Stimulated activated CD4-positive, alpha-beta T cell treated with anti-CD3 and anti-CD28 coated beads, Interleukin-15, amount 100 ng/mL, for 1 hour (primary cell): Measurements from ENCODE around the gene VKORC1.
"Not testable (repeated sequence)": the region's sequence is repeated elsewhere in the genome, so short reads cannot be mapped to it uniquely, and the experiment has no call there.

Experiments used
- DNase-seq, 2 donors: peaks; one replicate each; pipeline ENCODE4 v3.0.0-alpha.2; 2020; ENCODE audit warnings: low read depth in 1 of 2, low spot score in 1 of 2

Gene VKORC1

DNA sequence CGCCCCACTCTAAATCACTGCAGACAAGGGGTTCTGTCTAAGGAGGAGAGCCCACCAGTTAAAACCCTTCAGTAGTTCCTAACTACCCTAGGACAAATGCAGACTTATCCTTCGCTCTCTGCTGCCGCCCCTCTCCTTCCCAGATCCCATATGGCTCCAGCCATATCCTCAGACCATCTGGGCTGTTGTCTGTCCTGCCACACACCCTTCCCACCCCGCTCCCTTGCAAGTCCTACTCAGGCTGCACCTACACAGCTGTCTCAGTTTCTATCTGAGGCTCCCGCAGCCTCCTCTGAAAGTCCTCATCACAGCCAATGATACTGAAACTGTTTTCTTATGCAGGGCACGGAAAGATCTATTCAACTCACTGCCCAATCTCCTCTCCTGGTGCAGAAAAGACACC lies 12.9 kb upstream of the VKORC1 start:
- DNase-seq, result no peak

DNA sequence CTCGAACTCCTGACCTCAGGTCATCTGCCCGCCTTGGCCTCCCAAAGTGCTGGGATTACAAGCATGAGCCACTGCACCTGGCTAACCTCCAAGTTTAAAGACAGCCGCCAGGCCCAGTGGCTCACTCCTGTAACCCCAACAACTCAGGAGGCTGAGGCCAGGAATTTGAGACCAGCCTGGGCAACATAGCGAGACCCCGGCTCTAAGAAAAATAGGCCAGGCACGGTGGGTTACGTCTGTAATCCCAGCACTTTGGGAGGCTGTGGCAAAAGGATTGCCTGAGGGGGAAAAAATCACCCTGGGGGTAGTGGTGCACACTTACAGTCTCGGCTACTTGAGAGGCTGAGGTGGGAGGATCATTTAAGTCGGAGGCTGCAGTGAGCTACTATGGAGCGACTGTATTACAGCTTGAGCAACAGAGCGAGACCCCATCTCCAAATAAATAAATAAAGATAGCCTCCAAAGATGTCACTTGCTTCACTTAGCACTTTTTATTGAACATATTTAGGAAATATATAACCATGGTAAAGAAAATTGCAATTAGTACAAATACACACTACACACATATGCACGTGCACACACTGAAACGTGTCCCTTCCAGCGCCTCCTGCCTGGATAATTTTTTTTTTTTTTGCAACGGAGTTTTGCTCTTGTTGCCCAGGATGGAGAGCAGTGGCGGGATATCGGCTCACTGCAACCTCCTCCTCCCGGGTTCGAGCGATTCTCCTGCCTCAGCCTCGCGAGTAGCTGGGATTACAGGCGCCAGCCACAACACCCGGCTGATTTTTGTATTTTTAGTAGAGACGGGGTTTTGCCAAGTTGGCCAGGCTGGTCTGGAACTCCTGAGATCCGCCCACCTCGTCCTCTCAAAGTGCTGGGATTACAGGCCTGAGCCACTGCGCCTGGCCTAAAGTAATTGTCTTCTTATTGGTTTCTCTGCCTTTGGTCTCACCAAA lies 12.2 kb upstream of the VKORC1 start:
- DNase-seq, result no peak

DNA sequence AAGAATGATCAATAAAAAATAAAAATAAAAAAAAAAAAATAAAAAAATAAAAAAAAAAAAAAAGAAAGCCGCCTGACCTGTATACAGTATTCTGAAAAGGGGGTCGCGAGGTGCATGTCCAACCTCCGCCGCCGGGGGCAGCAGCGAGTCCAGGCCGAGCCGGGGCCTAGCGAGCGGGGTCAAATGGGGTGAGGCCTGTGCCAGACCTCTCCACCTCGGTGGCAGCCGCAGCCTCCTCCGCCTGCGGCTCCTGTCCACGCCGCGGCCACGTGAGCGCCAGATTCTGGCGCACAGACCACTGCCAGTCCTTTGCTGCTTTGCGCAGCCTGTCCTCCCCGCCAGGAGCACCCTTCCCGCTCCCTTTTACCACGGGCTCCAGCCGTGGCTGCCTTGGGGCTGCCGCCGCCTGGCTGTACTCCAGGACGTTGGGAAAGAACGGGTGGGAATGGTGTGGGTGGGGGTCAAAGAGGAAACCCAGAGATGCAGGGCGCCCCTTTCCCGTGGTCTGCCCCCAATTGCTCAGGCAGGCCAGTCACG lies 11.1 kb upstream of the VKORC1 start:
- peak; percentile 55 to 69 for DNase-seq

DNA sequence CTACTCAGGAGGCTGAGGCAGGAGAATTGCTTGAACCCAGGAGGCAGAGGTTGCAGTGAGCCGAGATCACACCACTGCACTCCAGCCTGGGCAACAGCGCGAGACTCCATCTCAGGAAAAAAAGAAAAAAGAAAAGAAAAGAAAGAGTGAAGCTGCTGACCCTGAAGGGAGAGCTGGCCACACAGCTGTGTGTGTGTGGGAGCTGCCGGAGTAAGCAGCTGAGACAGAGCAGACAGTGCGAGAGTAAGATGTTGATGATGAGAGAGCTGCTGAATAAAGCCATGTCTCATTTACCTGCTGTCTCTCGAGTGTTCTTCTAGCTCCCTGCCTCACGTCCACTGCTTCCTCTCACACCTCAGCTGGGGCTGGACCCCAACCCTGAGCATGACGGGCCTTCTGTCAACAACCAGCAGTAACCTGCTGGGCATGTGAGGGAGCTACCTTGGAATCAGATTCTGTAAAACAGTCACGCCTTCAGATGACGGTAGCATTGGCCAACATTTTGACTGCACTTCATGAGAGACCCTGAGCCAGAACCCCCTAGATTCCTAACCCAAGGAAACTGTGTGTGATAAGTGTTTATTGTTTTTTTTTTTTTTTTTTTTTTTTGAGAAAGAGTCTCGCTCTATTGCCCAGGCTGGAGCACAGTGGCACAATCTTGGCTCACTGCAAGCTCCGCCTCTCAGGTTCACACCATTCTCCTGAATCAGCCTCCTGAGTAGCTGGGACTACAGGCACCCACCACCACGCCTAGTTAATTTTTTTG lies 6.5 kb upstream of the VKORC1 start:
- not testable (repeated sequence) for DNase-seq

DNA sequence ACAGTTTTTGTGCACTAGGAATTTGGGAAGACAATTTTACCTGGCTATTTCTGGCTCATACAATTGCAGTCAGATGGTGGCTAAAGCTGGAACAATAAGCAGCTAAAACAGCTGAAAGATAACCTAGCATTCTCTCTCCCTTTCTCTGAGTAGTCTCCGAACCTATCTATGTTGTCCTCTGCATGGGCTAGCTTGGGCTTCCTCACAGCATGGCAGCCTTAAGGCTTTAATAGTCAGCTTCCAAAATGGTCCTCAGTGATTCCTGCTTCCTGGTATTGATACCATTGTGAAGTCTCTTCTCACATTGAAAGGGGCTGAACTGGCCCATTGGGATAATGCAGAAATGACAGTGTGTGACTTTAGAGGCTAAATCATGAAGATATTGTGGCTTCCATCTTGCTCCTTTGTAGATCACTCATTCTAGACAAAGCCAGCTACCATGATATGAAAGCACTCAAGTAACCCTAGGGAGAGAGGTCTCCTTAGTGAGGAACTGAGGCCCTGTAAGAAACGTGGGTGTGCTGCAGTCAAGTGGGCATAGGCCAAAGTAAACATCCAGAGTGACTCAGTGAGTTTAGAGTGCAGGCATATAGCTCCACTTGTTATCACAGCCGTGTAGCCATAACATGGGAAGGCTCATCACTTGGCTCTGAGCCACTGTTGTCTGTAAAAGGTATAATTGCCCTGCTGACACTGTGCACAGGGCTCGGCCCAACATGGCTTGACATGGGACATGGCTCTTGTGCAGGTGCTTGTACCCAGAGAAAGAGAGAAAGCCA lies 5.5 kb upstream of the VKORC1 start:
- DNase-seq, result no peak

DNA sequence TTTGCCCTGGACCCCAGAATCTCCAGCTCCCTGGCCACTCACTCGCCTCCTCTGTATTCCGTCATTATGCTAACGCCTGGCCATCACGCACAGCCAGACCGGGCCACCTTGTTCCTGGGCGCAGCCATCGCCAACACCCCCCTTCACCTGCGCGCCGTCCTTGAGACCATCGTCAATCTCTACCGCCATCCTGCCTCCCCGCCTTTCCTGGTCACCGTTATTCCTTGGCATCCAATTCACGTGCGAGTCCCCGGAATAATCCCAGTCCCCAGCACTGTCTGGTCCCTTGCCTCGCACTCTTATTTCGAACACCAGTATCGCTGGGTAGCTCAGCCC lies 541 bp downstream of the VKORC1 start:
- no peak for DNase-seq

DNA sequence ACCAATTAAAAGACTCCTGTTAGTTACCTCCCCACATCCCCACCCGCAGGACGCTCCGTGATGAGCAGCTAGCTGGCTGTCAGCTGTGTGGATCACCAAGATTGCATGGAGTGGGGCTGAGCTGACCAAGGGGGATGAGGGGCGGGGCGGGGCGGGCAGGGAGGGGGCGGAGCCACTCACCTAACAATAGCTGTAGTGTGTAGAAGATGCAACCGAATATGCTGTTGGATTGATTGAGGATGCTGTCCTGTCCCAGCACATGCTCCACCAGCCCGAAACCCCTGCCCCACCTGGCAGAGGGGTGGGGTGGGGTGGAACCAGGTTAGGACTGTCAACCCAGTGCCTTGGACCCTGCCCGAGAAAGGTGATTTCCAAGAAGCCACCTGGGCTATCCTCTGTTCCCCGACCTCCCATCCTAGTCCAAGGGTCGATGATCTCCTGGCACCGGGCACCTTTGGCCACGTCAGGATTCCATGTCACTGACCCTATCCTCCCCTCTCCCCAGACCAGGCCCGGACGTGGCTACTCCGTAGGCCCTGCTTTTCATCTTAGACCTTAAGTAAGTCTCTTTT lies 1.4 kb downstream of the VKORC1 start:
- no peak for DNase-seq

DNA sequence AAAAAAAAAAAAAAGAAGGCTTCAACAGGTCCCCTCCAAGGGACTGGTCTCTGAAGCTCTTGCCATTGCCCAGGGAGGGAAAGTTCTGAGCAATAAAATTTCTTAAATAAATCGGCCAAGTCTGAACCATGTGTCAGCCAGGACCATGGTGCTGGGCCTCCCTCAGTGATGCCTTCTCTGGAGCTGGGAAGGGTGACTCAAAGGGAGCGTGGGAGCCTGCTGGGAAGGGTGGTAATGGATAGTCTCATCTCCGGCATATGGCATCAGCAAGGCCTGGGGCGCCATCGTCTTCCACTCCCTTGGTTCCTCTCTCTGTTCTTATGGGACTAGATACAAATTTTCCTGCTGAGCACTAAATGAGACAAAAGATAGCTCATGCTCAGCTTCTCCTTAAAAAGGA lies 2.3 kb downstream of the VKORC1 start:
- no peak for DNase-seq

DNA sequence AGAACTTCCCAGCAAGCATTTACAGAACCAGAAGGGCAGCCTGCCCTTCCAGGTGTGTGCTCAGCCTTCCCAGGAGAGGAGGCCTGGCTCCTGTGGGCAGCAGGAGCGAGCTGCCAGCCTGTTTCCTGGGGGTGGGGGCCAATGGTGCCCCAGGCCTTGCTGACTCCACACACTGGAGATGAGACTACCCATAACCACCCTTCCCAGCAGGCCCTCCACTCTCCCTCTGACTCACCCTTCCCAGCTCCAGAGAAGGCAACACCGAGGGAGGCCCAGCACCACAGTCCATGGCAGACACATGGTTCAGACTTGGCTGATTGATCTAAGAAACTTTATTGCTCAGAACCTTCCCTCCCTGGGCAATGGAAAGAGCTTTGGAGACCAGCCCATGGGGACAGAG lies 4.1 kb downstream of the VKORC1 start:
- no peak for DNase-seq

DNA sequence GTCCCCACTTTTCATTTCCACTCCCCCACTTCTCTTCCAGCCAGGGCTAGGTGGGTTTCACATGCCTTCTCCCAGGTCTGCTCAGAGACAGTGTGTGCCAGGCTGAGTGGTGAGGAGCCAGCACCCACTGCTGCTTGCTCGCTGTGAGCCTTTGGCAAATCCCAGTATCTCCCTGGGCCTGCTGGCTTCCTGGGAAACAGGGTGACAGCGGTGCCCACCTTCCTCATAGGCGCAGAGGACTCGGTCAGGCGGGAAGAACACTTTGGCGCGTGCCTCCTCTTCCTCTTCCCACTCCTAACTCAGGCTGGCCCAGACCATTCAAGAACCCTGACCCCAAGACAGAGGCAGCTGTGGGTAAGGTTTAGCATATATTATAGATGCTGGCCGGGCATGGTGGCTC lies 5.4 kb downstream of the VKORC1 start:
- no peak for DNase-seq

DNA sequence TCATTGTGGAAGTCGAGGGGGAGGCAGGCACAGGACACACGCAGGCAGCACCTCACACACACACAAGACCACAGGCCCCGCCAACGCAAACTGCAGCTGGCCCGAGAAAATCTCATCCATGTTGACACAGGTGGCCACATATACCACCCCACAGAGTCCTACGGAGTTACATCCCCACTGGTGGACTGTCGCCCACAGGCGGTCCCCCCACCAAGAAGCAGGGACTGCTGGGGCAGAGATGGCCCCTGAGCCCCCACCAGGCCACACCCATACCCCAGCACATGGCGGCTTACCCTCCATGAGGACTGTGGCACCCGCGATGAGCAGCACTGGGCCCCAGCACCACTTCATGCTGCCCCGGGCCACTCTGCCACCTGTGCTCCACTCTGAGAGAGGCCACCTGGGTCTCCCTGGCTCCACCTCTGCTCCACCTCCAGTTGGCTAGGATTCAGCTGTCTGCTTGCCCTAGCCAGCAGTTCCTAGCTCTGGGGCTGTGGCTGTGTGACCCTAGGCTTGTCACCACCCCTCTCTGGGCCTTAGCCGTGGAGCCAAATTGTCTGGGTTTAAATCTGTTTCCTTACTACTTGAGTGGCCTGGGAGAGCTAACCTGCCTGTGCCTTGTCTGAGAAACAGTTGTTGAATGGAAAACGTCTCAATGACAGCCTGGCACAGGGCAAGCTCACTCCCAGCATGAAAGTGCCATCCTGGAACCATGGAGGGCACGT lies 6.0 kb downstream of the VKORC1 start, which contains the start of gene PRSS53:
Gene PRSS53 (minus strand): TSS at position 485 of the 725 bp plus-strand sequence. CDS start 134 bp downstream, at position 351.
- DNase-seq, result no peak

DNA sequence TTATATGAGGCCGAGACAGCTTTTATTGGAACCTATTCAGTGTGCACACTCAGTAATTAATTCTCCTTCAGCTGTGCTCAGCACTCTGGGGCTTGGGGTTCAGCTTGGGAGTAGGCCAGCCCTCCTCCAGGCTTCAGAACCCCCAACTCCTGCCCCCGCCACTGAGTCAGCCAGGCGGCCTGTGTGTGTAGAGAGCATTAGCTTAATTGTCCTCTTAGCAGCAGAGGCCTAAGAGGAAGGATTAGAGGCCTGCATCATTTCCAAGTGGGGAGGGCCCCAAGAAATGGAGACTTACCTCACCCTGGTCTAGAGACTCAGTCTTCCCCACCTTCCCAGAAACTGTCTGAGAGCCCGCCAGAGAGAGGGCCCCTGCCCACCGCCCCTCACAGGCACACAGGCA lies 6.6 kb downstream of the VKORC1 start:
- no peak for DNase-seq

DNA sequence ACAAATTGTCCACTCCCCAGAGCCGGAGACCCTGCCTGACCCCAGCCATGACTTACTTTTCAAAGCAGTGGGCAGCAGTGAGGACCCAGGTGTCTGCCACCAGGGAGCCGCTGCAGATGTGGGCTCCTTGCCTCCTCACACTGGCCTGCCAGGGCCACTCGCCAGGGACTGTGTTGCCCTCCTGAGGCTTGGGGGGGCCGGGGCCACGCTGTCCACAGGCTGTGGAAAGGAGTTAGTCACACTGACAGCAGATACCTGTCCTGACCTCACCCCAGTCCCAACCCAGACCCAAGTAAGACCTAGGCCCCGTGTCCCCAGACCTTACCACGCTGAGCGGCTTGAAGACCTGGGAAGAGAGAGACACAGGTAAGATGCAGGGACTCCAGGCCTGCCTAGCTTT lies 7.1 kb downstream of the VKORC1 start:
- no peak for DNase-seq

DNA sequence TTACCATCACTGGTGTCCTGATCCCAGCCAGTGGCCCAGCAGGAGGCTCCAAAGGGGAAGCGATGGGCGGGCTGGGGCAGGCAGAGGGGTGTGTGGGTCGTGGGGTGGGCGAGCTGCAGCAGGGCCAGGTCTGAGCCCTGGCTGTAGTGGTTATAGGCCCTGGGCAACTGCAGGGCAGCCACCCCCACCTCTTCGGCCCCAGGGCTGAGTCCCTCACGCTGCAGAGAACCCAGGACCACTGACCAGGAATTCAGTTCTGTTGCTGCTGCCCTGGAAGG lies 8.0 kb downstream of the VKORC1 start:
- DNase-seq, result no peak

DNA sequence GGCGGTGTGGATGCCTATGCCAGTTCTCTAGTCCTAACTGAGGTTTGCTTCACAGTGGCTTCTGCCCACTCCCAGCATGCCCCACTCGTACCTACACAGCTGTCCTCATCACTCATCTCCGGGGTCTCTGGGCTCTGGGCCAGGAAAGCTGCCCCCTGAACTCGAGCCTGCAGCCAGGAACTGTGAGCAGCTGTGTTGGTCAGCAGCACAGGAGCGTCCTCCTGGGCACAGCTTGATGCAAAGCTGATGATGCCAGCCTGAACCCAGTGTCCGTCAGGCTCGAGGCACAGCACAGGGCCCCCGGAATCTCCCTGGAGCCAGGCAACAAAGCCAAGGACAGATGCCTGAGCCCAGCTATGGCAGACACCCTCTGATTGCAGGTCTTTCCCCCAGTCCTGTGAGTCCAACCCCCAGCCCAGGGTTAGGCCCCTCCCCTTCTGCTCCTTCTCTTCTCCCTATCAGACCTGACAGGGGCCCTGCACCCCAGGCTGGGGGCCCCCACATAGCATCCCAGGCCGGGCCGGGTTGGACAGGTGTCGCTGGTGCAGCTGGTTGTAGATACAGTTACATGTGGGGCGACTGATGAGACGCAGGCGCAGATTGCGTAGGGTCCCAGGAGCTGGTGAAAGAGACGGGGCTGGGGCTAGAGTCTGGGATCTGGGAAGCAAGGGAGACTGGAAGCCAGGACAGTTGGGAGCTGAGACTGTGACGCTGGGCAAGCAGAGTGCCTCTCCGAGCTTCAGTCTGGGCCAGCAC lies 8.5 kb downstream of the VKORC1 start:
- no peak for DNase-seq

DNA sequence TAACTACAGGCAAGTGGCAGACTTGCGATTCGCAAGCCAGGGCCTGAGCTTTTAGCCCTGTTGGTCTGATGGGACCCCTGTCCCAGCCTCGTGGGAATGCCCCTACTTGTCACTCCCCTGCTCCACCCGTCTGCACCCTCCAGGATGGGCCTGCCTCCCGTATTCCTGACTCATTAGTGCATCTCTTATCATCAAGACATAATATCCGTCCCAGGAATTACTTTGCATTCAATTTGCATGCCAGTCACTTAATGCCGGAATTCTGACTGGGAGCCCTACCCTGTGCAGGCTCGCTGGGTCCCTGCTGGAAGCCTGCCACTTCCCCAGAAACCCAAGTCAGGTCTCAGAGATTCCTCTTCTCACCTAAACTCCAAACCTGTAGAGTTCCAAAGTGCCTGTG lies 9.2 kb downstream of the VKORC1 start:
- DNase-seq, result no peak

DNA sequence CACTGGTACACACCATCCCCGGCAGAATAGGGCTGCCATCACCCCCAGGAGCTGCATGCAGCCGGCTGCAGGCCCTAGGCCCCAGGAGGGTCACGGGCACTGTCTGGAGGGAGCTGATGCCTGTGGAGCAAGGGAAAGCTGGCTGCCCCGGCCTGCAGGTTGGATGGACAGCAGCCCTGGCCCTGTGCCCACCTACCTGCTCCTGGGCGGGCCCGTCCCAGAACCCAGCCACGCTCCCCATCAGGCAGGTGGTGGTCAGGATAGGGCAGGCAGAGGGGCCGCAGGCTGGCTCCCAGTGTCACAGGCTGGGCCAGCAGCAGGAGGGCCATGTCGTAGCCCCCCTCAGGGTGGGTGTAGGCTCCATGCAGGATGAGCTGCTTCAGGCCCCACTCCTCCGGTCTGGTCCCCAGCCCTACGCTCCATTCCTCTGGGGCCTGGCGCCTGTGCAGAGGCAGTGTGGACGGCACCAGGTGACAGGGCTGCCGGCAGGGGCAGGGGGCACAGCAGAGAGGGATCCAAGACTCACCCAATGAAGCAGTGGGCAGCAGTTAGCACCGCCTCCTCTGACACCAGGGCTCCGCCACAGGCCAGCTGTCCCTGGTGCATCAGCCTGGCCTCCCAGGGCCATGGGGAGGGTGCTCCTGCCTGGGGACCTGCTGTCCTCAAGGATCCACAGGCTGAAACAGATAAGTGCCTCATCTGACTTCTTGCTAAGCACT lies 9.9 kb downstream of the VKORC1 start:
- DNase-seq, result no peak

DNA sequence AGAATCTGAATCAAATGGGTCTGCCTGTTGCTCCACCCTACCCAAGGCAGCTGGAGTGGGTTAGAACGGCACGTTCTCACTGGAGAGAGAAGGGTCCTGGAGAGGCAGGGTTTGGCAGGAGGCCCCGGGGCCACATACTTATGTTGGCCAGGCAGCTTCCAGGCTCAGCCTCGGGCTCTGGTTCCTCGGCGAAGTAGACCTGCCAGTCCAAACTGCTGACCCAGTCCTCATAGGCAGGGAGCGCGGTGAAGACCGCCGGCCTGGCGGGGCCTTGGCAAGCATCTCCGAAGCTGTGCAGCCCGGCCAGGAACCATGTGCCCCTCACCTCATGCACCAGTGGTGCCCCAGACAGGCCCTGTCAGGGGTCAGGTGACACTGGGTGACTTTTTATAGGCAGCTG lies 10.6 kb downstream of the VKORC1 start:
- no peak for DNase-seq

DNA sequence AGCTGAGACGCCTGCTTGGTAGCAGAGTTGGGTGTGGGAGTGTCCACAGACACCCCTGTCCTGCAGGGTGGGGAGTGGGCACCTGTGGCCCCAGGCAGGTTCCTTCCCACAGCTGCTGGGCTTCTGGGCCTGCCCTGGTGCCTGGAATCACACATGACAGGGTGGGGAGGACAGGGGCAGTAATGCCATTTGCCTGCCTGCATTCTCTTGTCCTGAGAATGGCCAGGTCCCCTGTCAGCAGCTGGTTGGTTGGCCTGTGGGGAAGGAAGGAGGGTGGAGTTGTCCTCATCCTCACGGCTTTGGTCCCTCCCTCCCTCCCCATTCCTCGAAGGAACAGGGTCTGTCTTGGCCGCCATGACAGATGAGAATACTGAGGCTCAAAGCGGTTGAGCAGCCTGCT lies 11.0 kb downstream of the VKORC1 start:
- DNase-seq, result no peak
